GM12865 (cell line): ENCODE measurements around the gene ZNF10.

Source experiments
- DNase-seq: peaks from one replicate; pipeline ENCODE4 v3.0.0; 2010; ENCODE audit warnings: low read depth
- H3K4me3 ChIP-seq: 2 replicates; pipeline ENCODE4 v1.5.1; 2011; ENCODE audit warnings: mild to moderate bottlenecking, low read depth, low read length, control low read depth
- CTCF ChIP-seq: IDR thresholded peaks from 2 replicates; pipeline ENCODE4 v1.5.1; 2011; ENCODE audit warnings: low read length, control low read depth, low read depth, inconsistent platforms; ENCODE audit not compliant: insufficient read depth; ENCODE audit errors: missing control alignments

Gene ZNF10

GRCh38 chr12:133130038-133130807 lies at the start of gene ZNF10, which contains the start of gene ZNF891:
Gene ZNF10, plus strand, starts transcription at chr12:133130627. Its CDS starts 13,866 bp downstream, at chr12:133144493.
Gene ZNF891, minus strand, starts transcription at chr12:133130274. Its CDS starts 8,356 bp downstream, at chr12:133121918.
- peak within 1 kb of the TSS; percentile 83 for H3K4me3 ChIP-seq
- no peak for TF ChIP-seq CTCF
- DNase-seq = peak; percentile 99

GRCh38 chr12:133081159-133081780 lies 49.2 kb upstream of the ZNF10 start:
- no peak for TF ChIP-seq CTCF
- DNase-seq = peak; percentile 19
- H3K4me3 ChIP-seq = peak overlapping the region; percentile 77

- no peak overlapping the region for H3K4me3 ChIP-seq
- TF ChIP-seq CTCF = no peak
- DNase-seq = no peak
These were observed 47.1 kb upstream of the ZNF10 start for GRCh38 chr12:133083345-133083744.

- no peak for DNase-seq
- TF ChIP-seq CTCF = no peak
- no peak overlapping the region for H3K4me3 ChIP-seq
These were observed 24.8 kb upstream of the ZNF10 start for GRCh38 chr12:133105620-133106019.

GRCh38 chr12:133106253-133106652 lies 24.2 kb upstream of the ZNF10 start:
- no peak overlapping the region for H3K4me3 ChIP-seq
- DNase-seq = peak; percentile 12
- TF ChIP-seq CTCF = no peak

- no peak for TF ChIP-seq CTCF
- DNase-seq = no peak
- H3K4me3 ChIP-seq = no peak overlapping the region
These were observed 23.3 kb upstream of the ZNF10 start for GRCh38 chr12:133107121-133107520.

- H3K4me3 ChIP-seq = no peak overlapping the region
- TF ChIP-seq CTCF = no peak
These were observed 22.3 kb upstream of the ZNF10 start for GRCh38 chr12:133108150-133108549.

More at GRCh38 chr12:133108150-133108549, 22.3 kb upstream of the ZNF10 start:
- DNase-seq = no peak
